OCI-LY7 (cell line): ENCODE data around the gene ADAMTS13. TPM values are rescaled to one million over a fixed set of nuclear protein-coding genes. Genes with fewer than 3 reads are reported as not detected.

Source experiments
- BruUV-seq: library from RNA; stranded (reverse); fragments of 400-500 nt; replicated peaks from 2 replicates; lab custom pipeline; 2021; lab: Mats Ljungman, UMichigan
- CTCF ChIA-PET: fragments of 300-600 bp; sonication (Branson Sonifier 250); formaldehyde crosslinking; loops from one replicate; lab custom pipeline; 2022; ENCODE audit warnings: antibody characterized with exemption; ENCODE audit not compliant: unreplicated experiment; lab: Charles Lee
- POLR2A ChIA-PET: fragments of 300-600 bp; sonication (Branson Sonifier 250); formaldehyde crosslinking; loops from one replicate; lab custom pipeline; 2022; ENCODE audit warnings: antibody characterized with exemption; lab: Charles Lee
- DNase-seq: peaks from one replicate; pipeline ENCODE4 v3.0.0-alpha.2; 2015; ENCODE audit warnings: low spot score
- H2AFZ ChIP-seq: fragments of 200-600 bp; sonication (generic), shearing (Covaris generic); 2 replicates; pipeline ENCODE4 v1.6.1; 2014; ENCODE audit warnings: mild to moderate bottlenecking, antibody characterized with exemption, low read length, moderate library complexity
- H3K27ac ChIP-seq: fragments of 200-600 bp; sonication (generic); 2 replicates; pipeline ENCODE4 v1.5.1; 2014; ENCODE audit warnings: mixed run types, low read depth, mild to moderate bottlenecking, moderate library complexity, low read length, inconsistent platforms; ENCODE audit not compliant: poor library complexity, severe bottlenecking
- H3K36me3 ChIP-seq: fragments of 200-600 bp; sonication (generic); 2 replicates; pipeline ENCODE4 v1.6.1; 2014; ENCODE audit warnings: mild to moderate bottlenecking, antibody characterized with exemption, low read length, moderate library complexity, mixed read lengths; ENCODE audit not compliant: insufficient read depth
- H3K4me1 ChIP-seq: fragments of 200-600 bp; sonication (generic); 2 replicates; pipeline ENCODE4 v1.5.1; 2014; ENCODE audit warnings: mild to moderate bottlenecking, low read length; ENCODE audit not compliant: insufficient read depth, poor library complexity, severe bottlenecking
- H3K4me2 ChIP-seq: fragments of 200-600 bp; sonication (generic); 2 replicates; pipeline ENCODE4 v1.6.1; 2014; ENCODE audit warnings: mild to moderate bottlenecking, low read length
- H3K4me3 ChIP-seq: fragments of 200-600 bp; sonication (generic); 2 replicates; pipeline ENCODE4 v1.5.1; 2014; ENCODE audit warnings: mild to moderate bottlenecking, low read depth, low read length; ENCODE audit not compliant: poor library complexity, severe bottlenecking
- H3K79me2 ChIP-seq: fragments of 200-600 bp; sonication (generic); 2 replicates; pipeline ENCODE4 v1.6.1; 2016; ENCODE audit warnings: low read depth, mild to moderate bottlenecking, low read length, moderate library complexity, mixed read lengths; ENCODE audit not compliant: insufficient read depth
- H3K9me2 ChIP-seq: fragments of 200-600 bp; sonication (generic); 2 replicates; pipeline ENCODE4 v1.6.1; 2016; ENCODE audit warnings: mild to moderate bottlenecking, low read length, mixed read lengths; ENCODE audit not compliant: insufficient read depth
- H3K9me3 ChIP-seq: fragments of 200-600 bp; sonication (generic); 2 replicates; pipeline ENCODE4 v1.6.1; 2014; ENCODE audit warnings: mild to moderate bottlenecking, mixed run types, low read length, mixed read lengths
- H4K20me1 ChIP-seq: fragments of 200-600 bp; sonication (generic); 2 replicates; pipeline ENCODE4 v1.6.1; 2014; ENCODE audit warnings: mild to moderate bottlenecking, antibody characterized with exemption, low read length, moderate library complexity, mixed read lengths; ENCODE audit not compliant: insufficient read depth
- CTCF ChIP-seq: fragments of 200-600 bp; sonication (generic); conservative IDR thresholded peaks from 2 replicates; pipeline ENCODE4 v1.5.1; 2014; ENCODE audit warnings: mild to moderate bottlenecking, antibody characterized with exemption, low read length, moderate library complexity, mixed read lengths
- EZH2phosphoT487 ChIP-seq: fragments of 200-600 bp; sonication (generic); IDR thresholded peaks from 2 replicates; pipeline ENCODE4 v1.6.1; 2018; ENCODE audit warnings: low read depth, borderline replicate concordance, mild to moderate bottlenecking, mixed run types, antibody characterized with exemption, low read length, moderate library complexity, mixed read lengths
- intact Hi-C: fragments of 100-400 bp; cut with micrococcal nuclease; formaldehyde crosslinking; loops from one replicate; pipeline ENCODE4 v1.10.0; 2022; ENCODE audit not compliant: unreplicated experiment
- total RNA-seq, 2 experiments: library from RNA; depleted of rRNA in 1 of 2; stranded (reverse); fragments of >200 nt in 1 of 2; shearing (Covaris generic) in 1 of 2; gene quantifications; 2 replicates each; pipeline ENCODE4 v1.2.3, GENCODE V29; 2014 to 2022

The ADAMTS13 gene
- total RNA-seq, 2 experiments from 2014 or later: 6.2 to 18.1 TPM

- no peaks in the 10 kb centered on the region for H3K36me3 ChIP-seq
- no TSS peak for BruUV-seq
- H4K20me1 ChIP-seq: no peaks in the 10 kb centered on the region
- no peak overlapping the region for H3K4me2 ChIP-seq
- no peak overlapping the region for H3K27ac ChIP-seq
- no peak overlapping the region for H2AFZ ChIP-seq
- no peak for DNase-seq
- intact Hi-C loops: no loop called here
- peaks cover 11% of the 10 kb centered on the region for H3K4me1 ChIP-seq
- ChIA-PET CTCF (no interaction called here), POLR2A (no interaction called here)
- no peaks in the 10 kb centered on the region for H3K79me2 ChIP-seq
- TF ChIP-seq CTCF (no peak), EZH2phosphoT487 (no peak)
- H3K4me3 ChIP-seq: no peak overlapping the region
- no peaks in the 10 kb centered on the region for H3K9me3 ChIP-seq
- H3K9me2 ChIP-seq: no peaks in the 10 kb centered on the region
Observed at GRCh38 chr9:133489253-133490190, 67.4 kb downstream of the ADAMTS13 start.

GRCh38 chr9:133490201-133490681, 68.1 kb downstream of the ADAMTS13 start:
- Histone ChIP-seq H3K79me2 (no peaks in the 10 kb centered on the region), H3K36me3 (no peaks in the 10 kb centered on the region), H4K20me1 (no peaks in the 10 kb centered on the region), H2AFZ (no peak overlapping the region), H3K9me3 (no peaks in the 10 kb centered on the region), H3K4me3 (no peak overlapping the region), H3K27ac (no peak overlapping the region), H3K4me1 (peaks cover 11% of the 10 kb centered on the region), H3K9me2 (no peaks in the 10 kb centered on the region), H3K4me2 (no peak overlapping the region)
- ChIA-PET POLR2A (no interaction called here), CTCF (interaction anchor here (0.7 kb wide), 1 partner anchor 309 kb away, joined by 4 read pairs; no protein-coding TSS in a partner anchor)
- intact Hi-C loops: no loop called here
- TF ChIP-seq CTCF: no peak
- no peak for TF ChIP-seq EZH2phosphoT487
- no TSS peak for BruUV-seq
- DNase-seq: no peak
